ENCODE data around the gene SPDYE1.

DNA sequence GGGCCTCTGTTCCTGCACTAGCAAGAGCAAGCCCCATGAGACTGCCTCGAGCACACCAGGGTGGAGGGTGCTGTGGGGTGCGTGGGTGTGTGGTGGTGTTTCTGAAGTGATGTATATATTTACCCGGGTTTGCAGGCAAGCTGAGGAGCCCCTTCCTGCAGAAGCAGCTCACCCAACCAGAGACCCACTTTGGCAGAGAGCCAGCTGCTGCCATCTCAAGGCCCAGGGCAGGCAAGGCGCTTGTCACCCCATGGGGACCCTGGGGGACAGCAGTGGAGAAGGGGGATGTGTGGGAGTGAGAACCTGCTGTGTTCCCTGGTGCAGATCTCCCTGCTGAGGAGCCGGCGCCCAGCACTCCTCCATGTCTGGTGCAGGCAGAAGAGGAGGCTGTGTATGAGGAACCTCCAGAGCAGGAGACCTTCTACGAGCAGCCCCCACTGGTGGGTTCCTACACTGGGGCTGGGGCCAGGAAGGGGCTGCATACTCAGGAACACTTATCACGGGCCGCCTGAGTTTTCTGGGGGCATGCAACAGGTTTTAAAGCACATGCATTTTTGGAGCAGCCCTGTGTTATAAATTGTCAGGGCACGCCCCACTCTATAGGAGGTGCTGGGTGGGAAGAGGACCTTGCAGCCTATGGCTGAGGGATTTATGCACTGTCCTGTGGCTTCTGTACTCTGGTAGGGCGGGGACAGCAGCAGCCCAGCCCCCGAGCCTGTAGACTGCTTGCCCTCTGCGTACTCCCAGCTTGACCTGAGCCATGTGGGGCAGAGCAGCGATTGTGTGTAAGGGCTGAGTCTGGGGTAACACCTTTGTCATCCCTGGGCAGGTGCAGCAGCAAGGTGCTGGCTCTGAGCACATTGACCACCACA is 61.8 kb downstream of the SPDYE1 start:
- TF ChIP-seq, protein P1, sequence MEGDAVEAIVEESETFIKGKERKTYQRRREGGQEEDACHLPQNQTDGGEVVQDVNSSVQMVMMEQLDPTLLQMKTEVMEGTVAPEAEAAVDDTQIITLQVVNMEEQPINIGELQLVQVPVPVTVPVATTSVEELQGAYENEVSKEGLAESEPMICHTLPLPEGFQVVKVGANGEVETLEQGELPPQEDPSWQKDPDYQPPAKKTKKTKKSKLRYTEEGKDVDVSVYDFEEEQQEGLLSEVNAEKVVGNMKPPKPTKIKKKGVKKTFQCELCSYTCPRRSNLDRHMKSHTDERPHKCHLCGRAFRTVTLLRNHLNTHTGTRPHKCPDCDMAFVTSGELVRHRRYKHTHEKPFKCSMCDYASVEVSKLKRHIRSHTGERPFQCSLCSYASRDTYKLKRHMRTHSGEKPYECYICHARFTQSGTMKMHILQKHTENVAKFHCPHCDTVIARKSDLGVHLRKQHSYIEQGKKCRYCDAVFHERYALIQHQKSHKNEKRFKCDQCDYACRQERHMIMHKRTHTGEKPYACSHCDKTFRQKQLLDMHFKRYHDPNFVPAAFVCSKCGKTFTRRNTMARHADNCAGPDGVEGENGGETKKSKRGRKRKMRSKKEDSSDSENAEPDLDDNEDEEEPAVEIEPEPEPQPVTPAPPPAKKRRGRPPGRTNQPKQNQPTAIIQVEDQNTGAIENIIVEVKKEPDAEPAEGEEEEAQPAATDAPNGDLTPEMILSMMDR (conservative IDR thresholded peaks at IDR 0.05; ENCODE audit: low read length) = no peak
- no peak for TF ChIP-seq EZH2phosphoT487 (IDR thresholded peaks at IDR 0.05; ENCODE audit: borderline replicate concordance)
